Endothelial cell of umbilical vein (primary cell): Measurements from ENCODE around the gene MYMX. TPM values are rescaled to one million over a fixed set of nuclear protein-coding genes. Genes with fewer than 3 reads are reported as not detected.

Experiments
- BruUV-seq: library from RNA; stranded (reverse); fragments of 400-500 nt; replicated peaks from 2 replicates; lab custom pipeline; 2021; lab: Mats Ljungman, UMichigan
- CTCF ChIA-PET: fragments of 300-600, 350-600 bp; sonication (Branson Sonifier 250); formaldehyde crosslinking; loops from one replicate; lab custom pipeline; 2021; ENCODE audit warnings: antibody characterized with exemption, inconsistent platforms; lab: Charles Lee
- POLR2A ChIA-PET: fragments of 300-600, 350-600 bp; sonication (Branson Sonifier 250); formaldehyde crosslinking; loops from one replicate; lab custom pipeline; 2021; ENCODE audit warnings: antibody characterized with exemption, inconsistent platforms; lab: Charles Lee
- DNase-seq: peaks from one replicate; pipeline ENCODE4 v3.0.0-alpha.2; 2011; ENCODE audit warnings: low read depth, low spot score
- FAIRE-seq: peaks from 2 replicates; lab custom pipeline; 2011; peaks lifted over from hg19 to GRCh38; lab: Jason Lieb, UNC
- H2AFZ ChIP-seq: 2 replicates; pipeline ENCODE4 v1.6.0; 2012; ENCODE audit warnings: low read depth, low read length, control low read depth, inconsistent platforms
- H3K27ac ChIP-seq: 2 replicates; pipeline ENCODE4 v1.5.1; 2011; ENCODE audit warnings: low read depth, mild to moderate bottlenecking, control low read depth, low read length, moderate library complexity; ENCODE audit not compliant: insufficient read depth
- H3K27me3 ChIP-seq, 2 experiments: 2 replicates each; pipeline versions ENCODE4 v1.6.0 to v1.6.1; 2011; ENCODE audit warnings: low read length in 2 of 2, mixed read lengths in 1 of 2; ENCODE audit not compliant: control insufficient read depth in 2 of 2, insufficient read depth in 2 of 2
- H3K36me3 ChIP-seq, 2 experiments: 2 replicates in 1 of 2; 3 replicates in 1 of 2; pipeline ENCODE4 v1.5.1; 2011; ENCODE audit warnings: low read length in 2 of 2, mild to moderate bottlenecking in 1 of 2, moderate library complexity in 1 of 2; ENCODE audit not compliant: control insufficient read depth in 2 of 2, insufficient read depth in 2 of 2; ENCODE audit errors: extremely low read depth in 1 of 2
- H3K4me1 ChIP-seq: 3 replicates; pipeline ENCODE4 v1.5.1; 2011; ENCODE audit warnings: mild to moderate bottlenecking, low read length; ENCODE audit not compliant: control insufficient read depth, insufficient read depth; ENCODE audit errors: extremely low read depth
- H3K4me2 ChIP-seq: 2 replicates; pipeline ENCODE4 v1.6.1; 2011; ENCODE audit warnings: low read length, control low read depth, mixed read lengths; ENCODE audit not compliant: insufficient read depth
- H3K4me3 ChIP-seq, 3 experiments: fragments of 200-600 bp in 1 of 3; sonication (generic), shearing (Covaris generic) in 1 of 3; replicated peaks in 1 of 3; 2 replicates each; pipeline ENCODE4 v1.5.1; 2011 to 2016; ENCODE audit warnings: control low read depth in 3 of 3, low read length in 3 of 3, mild to moderate bottlenecking in 2 of 3, inconsistent platforms in 1 of 3, low read depth in 1 of 3, moderate library complexity in 1 of 3; ENCODE audit not compliant: insufficient read depth in 1 of 3
- H3K79me2 ChIP-seq: 2 replicates; pipeline ENCODE4 v1.6.0; 2012; ENCODE audit warnings: low read length, inconsistent platforms; ENCODE audit not compliant: control insufficient read depth, insufficient read depth
- H3K9ac ChIP-seq: replicated peaks from 2 replicates; pipeline ENCODE3; 2011; ENCODE audit warnings: low read length, control low read depth; ENCODE audit not compliant: insufficient read depth; ENCODE audit errors: extremely low read depth
- H3K9me1 ChIP-seq: replicated peaks from 3 replicates; pipeline ENCODE4 v1.6.0; 2011; ENCODE audit warnings: mild to moderate bottlenecking, low read length; ENCODE audit not compliant: control insufficient read depth, insufficient read depth; ENCODE audit errors: extremely low read depth
- H3K9me3 ChIP-seq: replicated peaks from 2 replicates; pipeline ENCODE4 v1.5.1; 2012; ENCODE audit warnings: low read length, inconsistent platforms; ENCODE audit not compliant: control insufficient read depth, insufficient read depth
- H4K20me1 ChIP-seq: replicated peaks from 2 replicates; pipeline ENCODE3; 2011; ENCODE audit warnings: mild to moderate bottlenecking, low read length; ENCODE audit not compliant: control insufficient read depth, insufficient read depth; ENCODE audit errors: extremely low read depth
- CTCF ChIP-seq, 2 donors: IDR thresholded peaks; 1 replicate in 1 of 2; 2 replicates in 1 of 2; pipeline ENCODE4 v1.5.1; 2011; ENCODE audit warnings: low read length in 2 of 2, mild to moderate bottlenecking in 2 of 2, moderate library complexity in 2 of 2, control low read depth in 1 of 2, inconsistent platforms in 1 of 2, low read depth in 1 of 2; ENCODE audit not compliant: insufficient read depth in 1 of 2; ENCODE audit errors: extremely low read depth in 1 of 2
- EZH2 ChIP-seq: IDR thresholded peaks from 2 replicates; pipeline ENCODE4 v1.6.1; 2012; ENCODE audit warnings: borderline replicate concordance, low read depth, mild to moderate bottlenecking, moderate library complexity, low read length, inconsistent platforms; ENCODE audit not compliant: severe bottlenecking
- FOS ChIP-seq: IDR thresholded peaks from 2 replicates; pipeline ENCODE4 v1.6.1; 2011; ENCODE audit warnings: mild to moderate bottlenecking, low read length, moderate library complexity, borderline replicate concordance; ENCODE audit not compliant: insufficient read depth
- GATA2 ChIP-seq: IDR thresholded peaks from 2 replicates; pipeline ENCODE4 v1.7.0; 2011; ENCODE audit warnings: low read depth, mild to moderate bottlenecking, moderate library complexity, mixed read lengths, low read length; ENCODE audit not compliant: insufficient read length, insufficient read depth
- JUN ChIP-seq: IDR thresholded peaks from 2 replicates; pipeline ENCODE4 v1.6.1; 2011; ENCODE audit warnings: borderline replicate concordance, low read depth; ENCODE audit not compliant: insufficient read length, insufficient read depth
- MAX ChIP-seq: IDR thresholded peaks from 2 replicates; pipeline ENCODE4 v1.6.1; 2011; ENCODE audit not compliant: insufficient read depth, insufficient read length
- MYC ChIP-seq: IDR thresholded peaks from one replicate; pipeline ENCODE4 v1.6.1; 2011; ENCODE audit warnings: mild to moderate bottlenecking, low read depth, low read length
- POLR2A ChIP-seq: IDR thresholded peaks from 2 replicates; pipeline ENCODE4 v1.6.1; 2012; ENCODE audit warnings: low read depth, mild to moderate bottlenecking, control low read depth, low read length
- POLR2AphosphoS5 ChIP-seq: IDR thresholded peaks from 2 replicates; pipeline ENCODE4 v1.6.1; 2012; ENCODE audit warnings: low read depth, mild to moderate bottlenecking, control low read depth, low read length, moderate library complexity; ENCODE audit not compliant: insufficient read depth
- dilution Hi-C: fragments of 300-500 bp; cut with MboI; formaldehyde crosslinking; loops from one replicate; pipeline ENCODE4 v1.15.0; 2019; ENCODE audit warnings: low sequenced_read_pairs; ENCODE audit not compliant: extremely low pct_ligation_motif_present
- intact Hi-C: fragments of 100-400 bp; cut with micrococcal nuclease; formaldehyde crosslinking; loops from one replicate; pipeline ENCODE4 v1.10.0; 2022
- polyA plus RNA-seq, 4 experiments: library from polyadenylated mRNA; depleted of rRNA in 3 of 4; stranded (reverse) in 3 of 4; unstranded in 1 of 4; fragments of >200 nt; gene quantifications; 2 replicates each; pipeline versions ENCODE4 v1.2.1 to v1.2.3, GENCODE V29; 2011 to 2012; ENCODE audit warnings: missing spikeins in 1 of 4
- total RNA-seq: library from RNA; stranded (reverse); gene quantifications from 2 replicates; pipeline ENCODE4 v1.2.3, GENCODE V29; 2021

MYMX gene
- total and polyA plus RNA-seq, 2 donors (not counting 3 experiments of a cell fraction or from before 2014, with no cell fraction given) = 0.18 TPM; not detected in 1

- H3K4me3 ChIP-seq = no peak overlapping the region
- intact Hi-C loops = no loop called here
- peaks cover 27% of the 10 kb centered on the region for H3K4me1 ChIP-seq
- no peaks in the 10 kb centered on the region for H3K9me1 ChIP-seq
- DNase-seq (no peak), FAIRE-seq (no peak)
- no peaks in the 10 kb centered on the region for H3K36me3 ChIP-seq
- ChIA-PET CTCF (interaction anchor here (1.4 to 1.9 kb wide), 4 partner anchors 11 to 47 kb away, joined by 3 to 6 read pairs (median 4); no protein-coding TSS in a partner anchor), POLR2A (no interaction called here)
- TF ChIP-seq MYC (no peak), EZH2 (no peak), JUN (no peak), POLR2A (no peak), CTCF (IDR thresholded peaks at IDR 0.05; ENCODE audit: extremely low read depth in 1 of 2, insufficient read depth in 1 of 2, low read depth in 1 of 2, low read length in 2 of 2) (no peak), MAX (no peak), POLR2AphosphoS5 (no peak), FOS (no peak), GATA2 (no peak)
- no peaks in the 10 kb centered on the region for H3K27me3 ChIP-seq
- no peaks in the 10 kb centered on the region for H3K9me3 ChIP-seq
- H3K79me2 ChIP-seq = no peaks in the 10 kb centered on the region
- no peak overlapping the region for H3K9ac ChIP-seq
- H2AFZ ChIP-seq = no peak overlapping the region
- H3K4me2 ChIP-seq = no peak overlapping the region
- dilution Hi-C loops = no loop called here
- H4K20me1 ChIP-seq = no peaks in the 10 kb centered on the region
- no peak overlapping the region for H3K27ac ChIP-seq
- BruUV-seq = no TSS peak
Measured at GRCh38 chr6:44190715-44191114, 26.0 kb upstream of the MYMX start.
